ENCODE data around the gene ZNF474.

The ZNF474 gene

GRCh38 chr5:122153230-122153629, 23.9 kb downstream of the ZNF474 start:
- no peaks in the 10 kb centered on the region for H3K27me3 ChIP-seq (ENCODE audit: control insufficient read depth in 1 of 2, insufficient read depth in 2 of 2, low read length in 2 of 2)
- H3K9ac ChIP-seq (ENCODE audit: low read depth in 1 of 2, low read length in 2 of 2), result no peak overlapping the region
- no peaks in the 10 kb centered on the region for H3K4me1 ChIP-seq (ENCODE audit: control insufficient read depth in 1 of 2, insufficient read depth in 2 of 2, low read length in 2 of 2)
- H3K9me3 ChIP-seq (ENCODE audit: control insufficient read depth in 1 of 2, low read length in 2 of 2), result no peaks in the 10 kb centered on the region
- H3K36me3 ChIP-seq (ENCODE audit: control insufficient read depth in 1 of 2, insufficient read depth in 2 of 2, low read length in 2 of 2), result no peaks in the 10 kb centered on the region
- no peak overlapping the region for H3K4me3 ChIP-seq (ENCODE audit: low read depth in 1 of 2, low read length in 2 of 2)
- no peak overlapping the region for H3K27ac ChIP-seq (ENCODE audit: low read depth, low read length)

- H3K27ac ChIP-seq (ENCODE audit: low read depth, low read length), result no peak overlapping the region
- no peaks in the 10 kb centered on the region for H3K9me3 ChIP-seq (ENCODE audit: control insufficient read depth in 1 of 2, low read length in 2 of 2)
- H3K36me3 ChIP-seq (ENCODE audit: control insufficient read depth in 1 of 2, insufficient read depth in 2 of 2, low read length in 2 of 2), result no peaks in the 10 kb centered on the region
- H3K4me1 ChIP-seq (ENCODE audit: control insufficient read depth in 1 of 2, insufficient read depth in 2 of 2, low read length in 2 of 2), result no peaks in the 10 kb centered on the region
- H3K27me3 ChIP-seq (ENCODE audit: control insufficient read depth in 1 of 2, insufficient read depth in 2 of 2, low read length in 2 of 2), result no peaks in the 10 kb centered on the region
- H3K4me3 ChIP-seq (ENCODE audit: low read depth in 1 of 2, low read length in 2 of 2), result no peak overlapping the region
- no peak overlapping the region for H3K9ac ChIP-seq (ENCODE audit: low read depth in 1 of 2, low read length in 2 of 2)
These were observed 24.4 kb downstream of the ZNF474 start for GRCh38 chr5:122153774-122154173.

DNA sequence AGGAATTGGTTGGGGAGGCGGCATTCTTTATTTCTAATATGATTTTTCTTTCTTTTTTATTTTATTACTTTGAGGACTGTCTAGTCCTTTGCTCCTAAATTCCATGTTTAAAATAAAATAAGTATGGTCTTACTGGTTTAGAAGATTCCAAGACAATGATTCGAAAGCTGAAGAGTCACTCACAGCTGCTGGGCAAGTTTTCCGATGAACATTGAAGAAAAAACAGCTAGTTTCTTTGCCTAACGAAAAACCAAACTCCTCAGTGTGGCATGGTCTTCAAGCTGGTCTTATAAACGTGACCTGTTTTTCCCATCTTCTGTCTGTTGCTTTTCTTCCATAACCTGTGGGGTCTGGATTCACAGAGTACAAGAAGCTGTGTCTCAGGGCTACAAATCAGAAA, 25.1 kb downstream of the ZNF474 start:
- Histone ChIP-seq H3K9ac (ENCODE audit: low read depth in 1 of 2, low read length in 2 of 2) (no peak overlapping the region), H3K4me3 (ENCODE audit: low read depth in 1 of 2, low read length in 2 of 2) (no peak overlapping the region), H3K4me1 (ENCODE audit: control insufficient read depth in 1 of 2, insufficient read depth in 2 of 2, low read length in 2 of 2) (no peaks in the 10 kb centered on the region), H3K27ac (ENCODE audit: low read depth, low read length) (no peak overlapping the region), H3K36me3 (ENCODE audit: control insufficient read depth in 1 of 2, insufficient read depth in 2 of 2, low read length in 2 of 2) (no peaks in the 10 kb centered on the region), H3K27me3 (ENCODE audit: control insufficient read depth in 1 of 2, insufficient read depth in 2 of 2, low read length in 2 of 2) (no peaks in the 10 kb centered on the region), H3K9me3 (ENCODE audit: control insufficient read depth in 1 of 2, low read length in 2 of 2) (no peaks in the 10 kb centered on the region)

- H3K9ac ChIP-seq (ENCODE audit: low read depth in 1 of 2, low read length in 2 of 2), result no peak overlapping the region
- H3K9me3 ChIP-seq (ENCODE audit: control insufficient read depth in 1 of 2, low read length in 2 of 2), result no peaks in the 10 kb centered on the region
- H3K4me3 ChIP-seq (ENCODE audit: low read depth in 1 of 2, low read length in 2 of 2), result no peak overlapping the region
- H3K27me3 ChIP-seq (ENCODE audit: control insufficient read depth in 1 of 2, insufficient read depth in 2 of 2, low read length in 2 of 2), result no peaks in the 10 kb centered on the region
- no peak overlapping the region for H3K27ac ChIP-seq (ENCODE audit: low read depth, low read length)
- H3K4me1 ChIP-seq (ENCODE audit: control insufficient read depth in 1 of 2, insufficient read depth in 2 of 2, low read length in 2 of 2), result no peaks in the 10 kb centered on the region
- H3K36me3 ChIP-seq (ENCODE audit: control insufficient read depth in 1 of 2, insufficient read depth in 2 of 2, low read length in 2 of 2), result no peaks in the 10 kb centered on the region
These were observed 25.6 kb downstream of the ZNF474 start for GRCh38 chr5:122154910-122155309.

GRCh38 chr5:122155546-122155945, 26.2 kb downstream of the ZNF474 start:
- no peak overlapping the region for H3K4me3 ChIP-seq (ENCODE audit: low read depth in 1 of 2, low read length in 2 of 2)
- no peaks in the 10 kb centered on the region for H3K36me3 ChIP-seq (ENCODE audit: control insufficient read depth in 1 of 2, insufficient read depth in 2 of 2, low read length in 2 of 2)
- H3K9me3 ChIP-seq (ENCODE audit: control insufficient read depth in 1 of 2, low read length in 2 of 2), result no peaks in the 10 kb centered on the region
- H3K27ac ChIP-seq (ENCODE audit: low read depth, low read length), result no peak overlapping the region
- no peaks in the 10 kb centered on the region for H3K27me3 ChIP-seq (ENCODE audit: control insufficient read depth in 1 of 2, insufficient read depth in 2 of 2, low read length in 2 of 2)
- no peaks in the 10 kb centered on the region for H3K4me1 ChIP-seq (ENCODE audit: control insufficient read depth in 1 of 2, insufficient read depth in 2 of 2, low read length in 2 of 2)
- H3K9ac ChIP-seq (ENCODE audit: low read depth in 1 of 2, low read length in 2 of 2), result no peak overlapping the region

DNA sequence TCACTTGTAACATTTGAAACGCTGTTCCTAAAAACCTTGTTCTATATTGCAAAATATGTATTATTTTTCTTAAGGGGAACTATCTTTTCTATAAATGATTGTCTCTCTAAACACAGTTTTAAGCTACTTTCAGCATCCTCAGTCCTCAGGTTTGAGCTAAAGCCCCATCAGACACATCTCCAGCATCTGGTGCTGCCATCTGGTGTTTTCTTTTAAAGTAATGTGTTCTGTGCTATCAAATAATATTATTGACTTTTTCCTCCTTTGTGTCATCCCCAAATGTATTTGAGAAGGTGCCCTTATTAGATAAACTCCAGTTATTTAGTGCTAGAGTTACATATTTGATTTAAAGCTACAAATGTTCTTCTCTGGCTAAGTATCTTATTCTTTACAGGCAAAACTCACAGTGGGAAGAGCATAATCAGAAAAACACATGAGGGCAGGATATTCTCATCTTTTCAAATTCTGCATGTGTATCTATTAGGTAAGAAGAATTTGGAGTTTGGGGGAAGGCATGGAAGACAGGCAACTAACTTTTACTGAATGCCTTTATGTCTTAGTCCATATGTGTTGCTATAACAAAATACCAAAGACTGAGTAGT, 27.5 kb downstream of the ZNF474 start:
- Histone ChIP-seq H3K9me3 (ENCODE audit: control insufficient read depth in 1 of 2, low read length in 2 of 2) (no peaks in the 10 kb centered on the region), H3K27me3 (ENCODE audit: control insufficient read depth in 1 of 2, insufficient read depth in 2 of 2, low read length in 2 of 2) (no peaks in the 10 kb centered on the region), H3K27ac (ENCODE audit: low read depth, low read length) (no peak overlapping the region), H3K9ac (ENCODE audit: low read depth in 1 of 2, low read length in 2 of 2) (no peak overlapping the region), H3K36me3 (ENCODE audit: control insufficient read depth in 1 of 2, insufficient read depth in 2 of 2, low read length in 2 of 2) (no peaks in the 10 kb centered on the region), H3K4me3 (ENCODE audit: low read depth in 1 of 2, low read length in 2 of 2) (no peak overlapping the region), H3K4me1 (ENCODE audit: control insufficient read depth in 1 of 2, insufficient read depth in 2 of 2, low read length in 2 of 2) (no peaks in the 10 kb centered on the region)

DNA sequence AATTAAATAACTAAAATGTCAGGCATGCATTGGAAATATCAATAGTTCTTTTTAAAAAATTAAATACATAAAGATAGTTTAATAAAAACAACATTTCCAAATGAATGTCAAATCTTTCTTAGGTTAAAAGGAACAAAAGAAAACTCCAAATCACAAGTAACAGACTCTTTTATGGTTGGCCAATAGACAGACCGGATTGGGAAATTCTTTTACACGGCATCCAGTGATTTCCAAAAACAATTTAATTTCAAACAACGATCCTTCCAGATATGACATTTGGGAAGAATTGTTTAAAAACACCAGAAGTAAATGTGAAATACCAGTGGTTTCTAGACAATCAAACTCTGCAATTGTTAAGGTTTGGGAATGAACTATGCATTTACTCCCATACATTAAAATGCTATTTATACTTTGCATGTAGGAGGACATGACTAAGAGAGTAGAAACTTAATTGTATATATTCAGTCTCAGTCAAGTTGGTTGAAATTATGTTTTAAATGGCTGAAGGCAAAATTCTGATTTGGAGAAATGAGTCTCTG, 32.8 kb downstream of the ZNF474 start:
- no peak overlapping the region for H3K27ac ChIP-seq (ENCODE audit: low read depth, low read length)
- no peaks in the 10 kb centered on the region for H3K36me3 ChIP-seq (ENCODE audit: control insufficient read depth in 1 of 2, insufficient read depth in 2 of 2, low read length in 2 of 2)
- H3K4me1 ChIP-seq (ENCODE audit: control insufficient read depth in 1 of 2, insufficient read depth in 2 of 2, low read length in 2 of 2), result no peaks in the 10 kb centered on the region
- H3K27me3 ChIP-seq (ENCODE audit: control insufficient read depth in 1 of 2, insufficient read depth in 2 of 2, low read length in 2 of 2), result no peaks in the 10 kb centered on the region
- no peaks in the 10 kb centered on the region for H3K9me3 ChIP-seq (ENCODE audit: control insufficient read depth in 1 of 2, low read length in 2 of 2)
- H3K4me3 ChIP-seq (ENCODE audit: low read depth in 1 of 2, low read length in 2 of 2), result no peak overlapping the region
- no peak overlapping the region for H3K9ac ChIP-seq (ENCODE audit: low read depth in 1 of 2, low read length in 2 of 2)

- Histone ChIP-seq H3K9ac (ENCODE audit: low read depth in 1 of 2, low read length in 2 of 2) (no peak overlapping the region), H3K27ac (ENCODE audit: low read depth, low read length) (no peak overlapping the region), H3K27me3 (ENCODE audit: control insufficient read depth in 1 of 2, insufficient read depth in 2 of 2, low read length in 2 of 2) (no peaks in the 10 kb centered on the region), H3K4me3 (ENCODE audit: low read depth in 1 of 2, low read length in 2 of 2) (no peak overlapping the region), H3K4me1 (ENCODE audit: control insufficient read depth in 1 of 2, insufficient read depth in 2 of 2, low read length in 2 of 2) (no peaks in the 10 kb centered on the region), H3K36me3 (ENCODE audit: control insufficient read depth in 1 of 2, insufficient read depth in 2 of 2, low read length in 2 of 2) (no peaks in the 10 kb centered on the region), H3K9me3 (ENCODE audit: control insufficient read depth in 1 of 2, low read length in 2 of 2) (no peaks in the 10 kb centered on the region)
These were observed 34.0 kb downstream of the ZNF474 start for GRCh38 chr5:122163121-122164069.

DNA sequence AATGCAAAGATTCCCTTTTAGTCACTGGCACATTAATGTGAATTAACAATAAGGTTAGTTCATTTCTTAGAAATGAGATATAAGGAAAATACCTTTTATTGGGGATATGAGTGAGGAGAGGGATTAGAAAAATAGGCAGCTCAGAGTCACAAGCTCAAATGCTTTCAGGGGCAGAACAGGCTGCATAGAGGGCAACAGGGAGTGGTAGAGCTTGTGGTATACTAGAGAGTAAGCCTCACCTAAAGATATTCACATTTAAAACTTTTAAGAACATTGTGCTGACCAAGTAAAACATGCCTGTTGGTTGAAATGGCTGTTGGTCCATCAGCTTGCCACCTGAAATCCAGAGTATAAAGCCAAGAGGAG, 34.7 kb downstream of the ZNF474 start:
- Histone ChIP-seq H3K27ac (ENCODE audit: low read depth, low read length) (no peak overlapping the region), H3K9ac (ENCODE audit: low read depth in 1 of 2, low read length in 2 of 2) (no peak overlapping the region), H3K4me3 (ENCODE audit: low read depth in 1 of 2, low read length in 2 of 2) (no peak overlapping the region), H3K27me3 (ENCODE audit: control insufficient read depth in 1 of 2, insufficient read depth in 2 of 2, low read length in 2 of 2) (no peaks in the 10 kb centered on the region), H3K9me3 (ENCODE audit: control insufficient read depth in 1 of 2, low read length in 2 of 2) (no peaks in the 10 kb centered on the region), H3K36me3 (ENCODE audit: control insufficient read depth in 1 of 2, insufficient read depth in 2 of 2, low read length in 2 of 2) (no peaks in the 10 kb centered on the region), H3K4me1 (ENCODE audit: control insufficient read depth in 1 of 2, insufficient read depth in 2 of 2, low read length in 2 of 2) (no peaks in the 10 kb centered on the region)

DNA sequence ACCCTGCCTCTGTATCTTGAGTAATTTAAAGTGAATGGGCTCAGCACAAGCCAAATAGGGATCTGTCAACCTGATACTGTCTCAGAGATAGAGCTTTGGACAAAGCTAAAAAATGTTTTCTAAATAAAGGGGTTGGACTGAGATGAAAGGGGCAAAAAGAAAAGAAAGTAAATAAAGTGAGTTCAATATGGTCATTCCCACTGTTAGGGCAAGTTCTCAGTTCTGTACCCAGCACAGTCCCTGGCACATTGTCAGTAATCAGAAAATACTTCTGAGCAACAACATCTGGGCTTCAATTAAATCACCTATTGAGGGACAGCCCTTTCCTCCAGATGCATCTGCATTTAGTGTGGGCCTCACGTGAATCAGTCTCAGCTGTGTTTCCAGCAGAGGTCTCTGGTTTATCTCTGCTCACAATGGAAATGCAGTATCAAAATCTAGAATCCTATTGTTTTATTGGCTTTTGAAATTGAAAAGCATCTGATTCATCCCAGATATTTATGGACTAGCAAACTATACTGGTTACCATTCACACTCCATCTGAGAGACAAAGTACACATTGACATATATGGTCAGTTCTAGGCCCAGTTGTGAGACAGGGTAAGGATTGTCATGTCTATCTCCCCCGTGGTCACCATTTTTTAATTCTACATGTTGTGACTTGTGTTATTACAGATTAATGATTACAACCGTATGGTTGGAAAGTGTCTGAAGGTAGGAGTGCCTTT, 35.6 kb downstream of the ZNF474 start:
- H3K9me3 ChIP-seq (ENCODE audit: control insufficient read depth in 1 of 2, low read length in 2 of 2), result no peaks in the 10 kb centered on the region
- H3K9ac ChIP-seq (ENCODE audit: low read depth in 1 of 2, low read length in 2 of 2), result no peak overlapping the region
- H3K36me3 ChIP-seq (ENCODE audit: control insufficient read depth in 1 of 2, insufficient read depth in 2 of 2, low read length in 2 of 2), result no peaks in the 10 kb centered on the region
- H3K27me3 ChIP-seq (ENCODE audit: control insufficient read depth in 1 of 2, insufficient read depth in 2 of 2, low read length in 2 of 2), result no peaks in the 10 kb centered on the region
- H3K4me1 ChIP-seq (ENCODE audit: control insufficient read depth in 1 of 2, insufficient read depth in 2 of 2, low read length in 2 of 2), result no peaks in the 10 kb centered on the region
- H3K27ac ChIP-seq (ENCODE audit: low read depth, low read length), result no peak overlapping the region
- no peak overlapping the region for H3K4me3 ChIP-seq (ENCODE audit: low read depth in 1 of 2, low read length in 2 of 2)

Measured in duodenal mucosa (tissue), 2 donors.